ENCODE data around the gene FBXO48. TPM values are rescaled to one million over a fixed set of nuclear protein-coding genes. Genes with fewer than 3 reads are reported as not detected.

FBXO48 gene
- total and polyA plus RNA-seq, 2 donors (not counting 1 experiment from before 2014, with no cell fraction given), result 0.33 to 0.65 TPM

DNA sequence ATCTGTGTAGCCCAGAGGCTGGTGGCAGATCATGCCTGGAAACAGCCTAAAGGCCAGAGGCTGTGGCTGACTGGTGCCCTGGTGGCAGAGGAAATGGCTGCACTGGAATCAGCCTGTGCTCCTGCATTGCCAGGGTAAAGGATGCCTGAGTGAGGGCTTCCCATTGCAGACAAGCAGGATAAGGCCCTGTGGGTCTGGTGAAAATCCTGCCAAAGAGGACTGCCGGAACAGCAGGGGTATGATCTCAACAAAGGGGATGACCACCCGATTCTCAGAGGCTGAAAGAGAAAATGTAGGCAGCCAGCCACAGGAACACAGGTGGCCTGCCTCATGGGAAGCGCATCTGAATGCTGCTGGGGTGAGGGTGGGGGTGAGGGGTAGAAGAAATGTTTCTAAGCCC is 48.2 kb downstream of the FBXO48 start:
- TF ChIP-seq, protein P1, sequence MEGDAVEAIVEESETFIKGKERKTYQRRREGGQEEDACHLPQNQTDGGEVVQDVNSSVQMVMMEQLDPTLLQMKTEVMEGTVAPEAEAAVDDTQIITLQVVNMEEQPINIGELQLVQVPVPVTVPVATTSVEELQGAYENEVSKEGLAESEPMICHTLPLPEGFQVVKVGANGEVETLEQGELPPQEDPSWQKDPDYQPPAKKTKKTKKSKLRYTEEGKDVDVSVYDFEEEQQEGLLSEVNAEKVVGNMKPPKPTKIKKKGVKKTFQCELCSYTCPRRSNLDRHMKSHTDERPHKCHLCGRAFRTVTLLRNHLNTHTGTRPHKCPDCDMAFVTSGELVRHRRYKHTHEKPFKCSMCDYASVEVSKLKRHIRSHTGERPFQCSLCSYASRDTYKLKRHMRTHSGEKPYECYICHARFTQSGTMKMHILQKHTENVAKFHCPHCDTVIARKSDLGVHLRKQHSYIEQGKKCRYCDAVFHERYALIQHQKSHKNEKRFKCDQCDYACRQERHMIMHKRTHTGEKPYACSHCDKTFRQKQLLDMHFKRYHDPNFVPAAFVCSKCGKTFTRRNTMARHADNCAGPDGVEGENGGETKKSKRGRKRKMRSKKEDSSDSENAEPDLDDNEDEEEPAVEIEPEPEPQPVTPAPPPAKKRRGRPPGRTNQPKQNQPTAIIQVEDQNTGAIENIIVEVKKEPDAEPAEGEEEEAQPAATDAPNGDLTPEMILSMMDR (conservative IDR thresholded peaks at IDR 0.05 in 1 of 2, IDR thresholded peaks at IDR 0.05 in 1 of 2; ENCODE audit: low read depth in 1 of 2, low read length in 2 of 2), result no peak
- TF ChIP-seq EZH2 (IDR thresholded peaks at IDR 0.05; ENCODE audit: low read length, missing control alignments), result no peak
- no peaks in the 10 kb centered on the region for H4K20me1 ChIP-seq (ENCODE audit: control insufficient read depth, extremely low read depth, insufficient read depth, low read length)

GRCh38 chr2:68418419-68418818 is 48.7 kb downstream of the FBXO48 start:
- Histone ChIP-seq H3K27me3 (ENCODE audit: control insufficient read depth, insufficient read depth, low read length) (peaks cover 12% of the 10 kb centered on the region), H3K79me2 (ENCODE audit: control insufficient read depth, insufficient read depth, low read length) (no peaks in the 10 kb centered on the region), H3K4me1 (ENCODE audit: control insufficient read depth, extremely low read depth, insufficient read depth, low read length) (no peaks in the 10 kb centered on the region), H4K20me1 (ENCODE audit: control insufficient read depth, extremely low read depth, insufficient read depth, low read length) (no peaks in the 10 kb centered on the region), H3K9ac (ENCODE audit: insufficient read depth, low read length) (no peak overlapping the region), H2AFZ (ENCODE audit: low read length) (no peak overlapping the region), H3K36me3 (ENCODE audit: control insufficient read depth, insufficient read depth, low read length) (no peaks in the 10 kb centered on the region), H3K9me3 (ENCODE audit: control insufficient read depth, insufficient read depth, low read depth, low read length) (no peaks in the 10 kb centered on the region), H3K4me3 (replicated peaks in 1 of 4; ENCODE audit: control extremely low read depth in 1 of 4, insufficient read depth in 1 of 4, low read depth in 3 of 4, low read length in 4 of 4) (no peak overlapping the region), H3K27ac (ENCODE audit: insufficient read depth, low read length) (no peak overlapping the region), H3K4me2 (ENCODE audit: extremely low read depth, insufficient read depth, low read length) (no peak overlapping the region)
- TF ChIP-seq, protein P1 (conservative IDR thresholded peaks at IDR 0.05 in 1 of 2, IDR thresholded peaks at IDR 0.05 in 1 of 2; ENCODE audit: low read depth in 1 of 2, low read length in 2 of 2), result no peak
- no peak for TF ChIP-seq EZH2 (IDR thresholded peaks at IDR 0.05; ENCODE audit: low read length, missing control alignments)
- no peak for DNase-seq (ENCODE audit: low read depth in 2 of 2)

More for the DNA sequence above, 48.2 kb downstream of the FBXO48 start:
- no peak overlapping the region for H3K4me3 ChIP-seq (replicated peaks in 1 of 4; ENCODE audit: control extremely low read depth in 1 of 4, insufficient read depth in 1 of 4, low read depth in 3 of 4, low read length in 4 of 4)
- H3K79me2 ChIP-seq (ENCODE audit: control insufficient read depth, insufficient read depth, low read length), result no peaks in the 10 kb centered on the region
- H3K9me3 ChIP-seq (ENCODE audit: control insufficient read depth, insufficient read depth, low read depth, low read length), result no peaks in the 10 kb centered on the region
- no peak overlapping the region for H3K27ac ChIP-seq (ENCODE audit: insufficient read depth, low read length)
- H3K4me2 ChIP-seq (ENCODE audit: extremely low read depth, insufficient read depth, low read length), result no peak overlapping the region
- H2AFZ ChIP-seq (ENCODE audit: low read length), result no peak overlapping the region
- DNase-seq (ENCODE audit: low read depth in 2 of 2), result no peak
- no peaks in the 10 kb centered on the region for H3K36me3 ChIP-seq (ENCODE audit: control insufficient read depth, insufficient read depth, low read length)
- no peak overlapping the region for H3K9ac ChIP-seq (ENCODE audit: insufficient read depth, low read length)
- no peaks in the 10 kb centered on the region for H3K4me1 ChIP-seq (ENCODE audit: control insufficient read depth, extremely low read depth, insufficient read depth, low read length)
- H3K27me3 ChIP-seq (ENCODE audit: control insufficient read depth, insufficient read depth, low read length), result peaks cover 14% of the 10 kb centered on the region

DNA sequence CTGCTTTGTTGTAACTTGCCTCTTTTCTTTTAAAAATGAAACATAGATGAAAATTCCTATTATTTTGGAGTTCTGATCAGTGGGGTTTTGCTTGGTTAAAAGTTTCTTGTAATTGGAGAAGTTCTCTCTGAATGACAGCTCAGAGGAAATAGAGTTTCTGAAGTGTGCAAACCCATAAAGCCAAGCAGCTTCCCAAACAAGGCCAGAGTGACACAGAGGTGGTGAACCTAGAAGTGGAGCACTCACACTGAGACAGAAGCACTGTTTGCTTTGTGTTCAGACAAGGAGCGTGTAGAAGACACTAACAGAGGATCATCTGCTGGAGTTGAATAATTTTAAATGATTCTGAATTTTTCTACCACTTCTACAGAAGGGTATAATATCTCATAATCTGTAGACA is 49.2 kb downstream of the FBXO48 start:
- no peak for TF ChIP-seq EZH2 (IDR thresholded peaks at IDR 0.05; ENCODE audit: low read length, missing control alignments)
- TF ChIP-seq, protein P1 (conservative IDR thresholded peaks at IDR 0.05 in 1 of 2, IDR thresholded peaks at IDR 0.05 in 1 of 2; ENCODE audit: low read depth in 1 of 2, low read length in 2 of 2), result no peak
- H3K4me3 ChIP-seq (replicated peaks in 1 of 4; ENCODE audit: control extremely low read depth in 1 of 4, insufficient read depth in 1 of 4, low read depth in 3 of 4, low read length in 4 of 4), result no peak overlapping the region
- no peak overlapping the region for H3K4me2 ChIP-seq (ENCODE audit: extremely low read depth, insufficient read depth, low read length)
- no peaks in the 10 kb centered on the region for H3K79me2 ChIP-seq (ENCODE audit: control insufficient read depth, insufficient read depth, low read length)
- H4K20me1 ChIP-seq (ENCODE audit: control insufficient read depth, extremely low read depth, insufficient read depth, low read length), result no peaks in the 10 kb centered on the region
- H3K9me3 ChIP-seq (ENCODE audit: control insufficient read depth, insufficient read depth, low read depth, low read length), result no peaks in the 10 kb centered on the region
- no peak overlapping the region for H3K27ac ChIP-seq (ENCODE audit: insufficient read depth, low read length)
- peaks cover 12% of the 10 kb centered on the region for H3K27me3 ChIP-seq (ENCODE audit: control insufficient read depth, insufficient read depth, low read length)
- no peaks in the 10 kb centered on the region for H3K4me1 ChIP-seq (ENCODE audit: control insufficient read depth, extremely low read depth, insufficient read depth, low read length)
- no peak overlapping the region for H3K9ac ChIP-seq (ENCODE audit: insufficient read depth, low read length)
- DNase-seq (ENCODE audit: low read depth in 2 of 2), result no peak
- H2AFZ ChIP-seq (ENCODE audit: low read length), result no peak overlapping the region
- no peaks in the 10 kb centered on the region for H3K36me3 ChIP-seq (ENCODE audit: control insufficient read depth, insufficient read depth, low read length)

All from fibroblast of lung (primary cell).